ENCODE measurements around the gene CAMK1D.

The CAMK1D gene

GRCh38 chr10:12403119-12403518, 53.8 kb downstream of the CAMK1D start:
- no peak for DNase-seq (ENCODE audit: low spot score)

- DNase-seq (ENCODE audit: low spot score) = no peak
These were observed 56.3 kb downstream of the CAMK1D start for GRCh38 chr10:12405342-12406320.

- DNase-seq (ENCODE audit: low spot score) = no peak
These were observed 57.5 kb downstream of the CAMK1D start for GRCh38 chr10:12406764-12407400.

- DNase-seq (ENCODE audit: low spot score) = no peak
These were observed 59.1 kb downstream of the CAMK1D start for GRCh38 chr10:12408472-12408871.

DNA sequence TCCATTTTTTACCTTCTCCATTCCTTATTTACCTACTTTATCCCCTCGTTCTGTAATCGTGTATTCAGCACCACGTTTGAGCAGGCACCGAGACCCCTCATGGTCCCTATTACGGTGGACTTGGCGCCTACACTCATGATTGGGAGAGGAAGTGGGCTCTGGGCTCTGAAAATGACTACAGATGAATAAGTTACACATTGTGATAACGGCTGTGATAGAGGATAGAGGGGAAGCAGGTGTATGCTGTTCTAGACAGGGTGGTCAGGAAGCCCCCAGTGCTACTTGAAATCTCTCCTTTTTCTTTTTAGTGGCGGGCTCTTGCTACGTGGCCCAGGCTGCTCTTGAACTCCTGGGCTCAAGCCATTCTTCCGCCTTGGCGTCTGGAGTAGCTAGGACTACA, 59.8 kb downstream of the CAMK1D start:
- no peak for DNase-seq (ENCODE audit: low spot score)

DNA sequence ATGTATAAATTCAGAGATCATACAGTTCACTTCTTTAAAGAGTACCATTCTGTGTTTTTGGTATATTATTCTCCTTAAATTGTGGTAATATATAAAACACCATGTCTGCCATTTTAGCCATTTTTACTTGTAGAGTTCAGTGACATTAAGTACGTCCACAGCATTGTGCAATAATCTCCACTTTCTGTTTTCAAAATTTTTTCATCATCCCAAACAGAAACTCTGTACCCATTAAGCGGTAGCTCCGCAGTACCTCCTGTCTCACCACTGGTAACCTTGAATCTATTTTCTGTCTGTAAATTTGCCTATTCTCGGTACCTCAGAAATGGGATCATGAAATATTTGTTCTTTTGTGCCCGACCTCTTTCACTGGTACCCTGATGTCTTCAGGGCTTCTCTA, 60.3 kb downstream of the CAMK1D start:
- DNase-seq (ENCODE audit: low spot score) = no peak

DNA sequence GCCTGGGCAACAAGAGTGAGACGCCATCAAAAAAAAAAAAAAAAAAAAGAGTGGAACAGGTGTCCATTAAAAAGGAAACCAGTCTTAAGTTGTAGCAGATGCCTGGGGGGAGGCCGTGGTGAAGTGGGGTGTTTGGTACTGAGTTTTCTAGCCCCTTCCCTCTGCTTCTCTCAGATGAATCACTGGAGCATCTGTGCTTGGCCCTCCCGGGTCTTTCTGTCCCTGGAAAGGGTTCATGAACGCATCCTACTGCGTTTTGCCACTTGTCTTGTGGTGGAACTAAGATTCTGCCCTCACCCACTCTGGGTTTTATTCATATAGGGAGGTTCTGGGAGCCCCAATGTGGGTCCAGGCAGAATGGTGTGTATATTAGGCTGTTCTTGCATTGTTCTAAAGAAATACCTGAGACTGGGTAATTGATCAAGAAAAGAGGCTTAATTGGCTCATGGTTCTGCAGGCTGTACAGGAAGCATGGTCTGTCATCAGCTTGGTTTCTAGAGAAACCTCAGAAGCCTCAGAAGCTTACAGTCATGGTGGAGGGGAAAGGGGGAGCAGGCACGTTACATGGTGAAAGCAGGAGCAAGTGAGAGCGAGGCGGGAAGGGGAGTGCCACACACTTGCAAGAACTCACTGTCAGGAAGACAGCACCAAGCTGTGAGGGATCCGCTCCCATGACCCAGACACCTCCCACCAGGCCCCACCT, 63.5 kb downstream of the CAMK1D start:
- no peak for DNase-seq (ENCODE audit: low spot score)

DNA sequence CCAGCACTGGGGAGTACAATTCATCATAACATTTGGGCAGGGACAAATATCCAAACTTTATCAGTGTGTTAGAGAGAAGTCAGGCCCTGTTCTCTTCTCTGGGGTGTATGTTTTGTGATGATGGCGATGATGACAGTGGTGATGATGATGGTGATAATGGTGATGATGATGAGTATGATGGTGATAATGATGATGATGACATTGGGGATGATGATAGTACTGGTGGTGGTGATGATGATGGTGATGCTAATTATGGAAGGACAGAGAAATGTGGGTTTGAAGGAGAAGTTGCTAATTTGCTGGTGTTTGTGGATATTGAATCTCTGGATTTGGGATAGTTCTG, 64.0 kb downstream of the CAMK1D start:
- DNase-seq (ENCODE audit: low spot score) = no peak

- DNase-seq (ENCODE audit: low spot score) = no peak
These were observed 65.1 kb downstream of the CAMK1D start for GRCh38 chr10:12414278-12414989.

DNA sequence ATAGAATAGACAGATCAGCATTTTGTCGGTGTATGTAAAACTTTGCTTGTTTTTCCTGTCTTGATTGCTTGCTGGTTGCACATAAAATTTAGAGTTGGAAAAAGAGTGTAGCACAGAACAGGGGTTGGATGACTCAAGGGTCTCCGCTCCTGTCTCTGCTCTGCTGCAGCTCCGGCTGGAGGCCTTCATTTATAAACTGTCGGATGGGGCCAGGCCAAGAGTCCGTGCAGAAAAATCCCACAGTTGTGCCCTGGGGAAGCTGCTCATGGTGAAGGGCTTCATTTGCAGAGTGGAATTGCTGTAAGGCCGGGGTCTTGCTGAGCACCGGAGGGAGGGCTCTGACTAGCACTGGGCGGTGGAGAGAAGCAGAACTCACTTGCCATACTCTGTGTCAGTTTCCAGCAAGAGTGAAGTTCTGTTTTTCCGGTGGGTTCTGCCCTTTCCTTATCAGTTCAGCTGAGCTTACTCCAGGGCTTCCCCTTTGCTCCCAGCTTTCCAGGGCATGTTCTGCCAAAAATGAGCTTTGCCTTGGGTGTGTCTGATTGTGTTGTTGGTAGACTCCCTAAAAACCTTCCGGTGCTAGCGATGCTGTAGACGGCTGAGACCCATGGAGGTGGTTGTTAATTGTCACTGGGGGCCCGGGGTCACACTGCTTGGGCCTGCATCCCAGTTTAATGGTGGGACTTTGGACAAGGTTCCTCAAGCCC, 67.2 kb downstream of the CAMK1D start:
- DNase-seq (ENCODE audit: low spot score) = no peak

- no peak for DNase-seq (ENCODE audit: low spot score)
These were observed 68.0 kb downstream of the CAMK1D start for GRCh38 chr10:12417331-12417730.

- no peak for DNase-seq (ENCODE audit: low spot score)
These were observed 68.7 kb downstream of the CAMK1D start for GRCh38 chr10:12418000-12418399.

GRCh38 chr10:12418725-12419261, 69.4 kb downstream of the CAMK1D start:
- no peak for DNase-seq (ENCODE audit: low spot score)

- DNase-seq (ENCODE audit: low spot score) = peak; percentile 41
These were observed 70.0 kb downstream of the CAMK1D start for GRCh38 chr10:12419262-12419847.

DNA sequence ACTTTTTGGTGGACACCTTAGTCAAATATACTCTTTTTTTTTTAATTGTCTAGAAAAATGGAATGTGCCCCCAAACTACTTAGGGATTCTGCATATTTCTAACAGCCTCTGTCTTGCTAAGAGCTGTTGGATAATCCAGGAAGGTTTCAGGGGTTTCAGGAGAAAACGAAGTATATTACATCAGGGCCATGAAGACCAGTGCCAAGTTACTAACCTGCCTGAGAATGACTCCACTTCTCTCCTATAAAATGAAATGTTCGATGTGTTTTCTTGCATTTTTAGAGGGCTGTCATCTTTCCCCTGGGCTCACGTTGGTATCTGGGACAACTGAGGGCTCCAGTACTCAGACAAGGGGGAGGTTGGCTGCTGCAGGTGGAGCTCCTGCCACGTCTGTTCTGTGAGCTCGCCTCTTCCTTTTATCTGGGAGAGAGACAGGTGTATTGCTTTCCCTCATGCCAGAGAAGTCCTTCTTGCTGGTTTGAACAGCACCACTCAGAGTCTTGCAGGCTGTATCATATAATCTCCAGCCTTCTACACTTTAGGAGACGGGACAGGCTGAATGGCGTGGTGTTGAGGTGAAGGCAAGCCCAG, 71.3 kb downstream of the CAMK1D start:
- no peak for DNase-seq (ENCODE audit: low spot score)

DNA sequence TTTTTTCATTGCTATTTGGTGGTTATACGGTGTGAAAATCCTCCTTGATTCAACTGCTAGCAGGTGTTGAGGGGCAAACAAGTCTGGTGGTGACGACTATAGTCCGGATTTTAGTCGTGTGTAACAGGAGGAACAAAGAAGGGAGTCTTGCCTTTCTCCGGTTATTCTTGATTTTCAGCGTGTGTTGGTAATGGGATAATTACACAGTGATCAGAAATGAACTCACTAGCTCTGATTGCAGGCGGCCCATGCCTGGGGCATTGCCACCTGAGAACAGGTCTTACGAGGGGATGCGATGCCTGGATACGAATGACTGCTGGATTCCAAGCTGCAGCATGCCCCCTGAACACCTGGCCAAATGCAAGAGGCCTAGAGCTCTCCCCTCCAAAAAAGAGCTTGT, 72.8 kb downstream of the CAMK1D start:
- no peak for DNase-seq (ENCODE audit: low spot score)

GRCh38 chr10:12423896-12424295, 74.5 kb downstream of the CAMK1D start:
- DNase-seq (ENCODE audit: low spot score) = no peak

DNA sequence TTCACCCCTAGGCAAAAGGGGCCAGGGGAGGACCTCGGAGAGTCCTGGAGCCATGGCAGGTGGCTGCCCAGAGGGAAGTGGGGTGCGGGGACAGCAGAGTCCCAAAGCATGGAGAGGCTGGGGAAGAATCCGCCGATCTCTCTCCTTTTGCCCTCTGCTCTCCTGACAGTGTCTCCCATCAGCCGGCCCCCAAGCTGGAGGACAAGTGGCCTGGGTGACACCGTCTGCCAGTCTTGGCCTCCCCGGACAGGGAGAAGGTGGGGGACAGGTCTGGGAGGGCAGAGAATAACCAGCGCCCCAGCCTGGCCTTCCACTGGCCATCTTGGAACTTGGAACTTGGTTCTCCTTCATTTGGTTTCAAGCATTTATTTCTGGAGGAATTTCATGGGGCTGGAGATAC, 77.9 kb downstream of the CAMK1D start:
- no peak for DNase-seq (ENCODE audit: low spot score)

GRCh38 chr10:12428447-12429135, 79.2 kb downstream of the CAMK1D start:
- no peak for DNase-seq (ENCODE audit: low spot score)
